ENCODE results near the gene TSSC4. TPM values are rescaled to one million over a fixed set of nuclear protein-coding genes. Genes with fewer than 3 reads are reported as not detected.

Gene TSSC4
- total and polyA plus RNA-seq, 9 of the 15 experiments (the other 6 are each of a cell fraction or from before 2014, with no cell fraction given), result 0.41 to 54.2 (median 11.0) TPM

- TF ChIP-seq HINFP (tag; conservative IDR thresholded peaks at IDR 0.05; ENCODE audit: low read depth), result no peak
- no peak for TF ChIP-seq STAT5B (CRISPR knock-in tag; IDR thresholded peaks at IDR 0.05)
- TF ChIP-seq POLR2G (IDR thresholded peaks at IDR 0.05; ENCODE audit: low read depth, low read length), result peak; percentile 35
These were observed 2.5 kb downstream of the TSSC4 start (continued) for GRCh38 chr11:2402890-2403645.

DNA sequence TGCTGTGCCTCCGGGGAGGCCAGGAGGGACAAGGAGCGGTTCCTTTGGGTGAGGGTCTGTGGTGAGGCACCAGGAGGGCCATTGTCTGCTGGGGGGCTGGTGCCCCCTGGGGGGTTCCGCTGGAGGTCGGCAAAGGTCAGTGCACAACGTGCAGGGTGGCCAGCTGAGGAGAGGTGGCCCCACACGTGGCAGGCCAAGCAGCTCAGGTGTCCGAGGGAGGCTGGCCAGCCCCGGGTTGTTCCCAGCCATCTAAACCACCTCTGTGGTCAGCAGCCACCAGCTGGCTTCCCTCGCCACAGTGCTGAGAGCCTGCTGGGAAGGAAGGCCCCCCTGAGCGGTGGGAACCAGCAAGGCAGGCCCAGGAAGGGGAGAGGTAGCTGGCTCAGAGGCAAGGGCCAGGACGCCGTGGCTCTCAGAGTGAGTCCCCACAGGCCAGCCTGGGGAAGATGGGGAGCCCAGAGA, 4.2 kb downstream of the TSSC4 start:
- Histone ChIP-seq H3K27ac (ENCODE audit: extremely low read depth, low read depth, low read length) (no peak overlapping the region), H3K9me1 (ENCODE audit: control insufficient read depth, insufficient read depth, low read length) (no peaks in the 10 kb centered on the region), H3K9me3 (replicated peaks; ENCODE audit: control insufficient read depth, insufficient read depth, low read depth, low read length) (no peaks in the 10 kb centered on the region), H3K4me2 (ENCODE audit: insufficient read depth, low read length) (no peak overlapping the region), H3K27me3 (ENCODE audit: control insufficient read depth in 2 of 2, insufficient read depth in 2 of 2, low read length in 2 of 2) (peaks cover 15 to 33% of the 10 kb centered on the region in 2 experiments; a peak in 3 of 5 replicates), H2AFZ (ENCODE audit: low read depth, low read length) (no peak overlapping the region), H4K20me1 (replicated peaks; ENCODE audit: control insufficient read depth, insufficient read depth, low read length) (peaks cover 3% of the 10 kb centered on the region; the same call in 1 of the 2 replicates), H3K9ac (ENCODE audit: insufficient read depth in 1 of 2, low read depth in 2 of 2, low read length in 2 of 2) (peak overlapping the region in 1 of 2 experiments; percentile 45; a peak in 1 of 4 replicates), H3K4me1 (replicated peaks in 1 of 2; ENCODE audit: control insufficient read depth in 2 of 2, insufficient read depth in 2 of 2, low read length in 2 of 2) (peaks cover 5 to 72% of the 10 kb centered on the region in 2 experiments; a peak in 3 of 5 replicates), H3K79me2 (ENCODE audit: control insufficient read depth, insufficient read depth, low read length) (peaks cover 20% of the 10 kb centered on the region), H3K36me3 (ENCODE audit: control insufficient read depth, insufficient read depth, low read length) (peaks cover 21% of the 10 kb centered on the region; the same call in 1 of the 3 replicates), H3K4me3 (no peak overlapping the region)
- no TSS peak for BruUV-seq (replicated peaks)
- peak; percentile 56; the same call in 1 of the 2 replicates for TF ChIP-seq POLR2A (conservative IDR thresholded peaks at IDR 0.05)
- TF ChIP-seq ZNF121 (CRISPR knock-in tag; conservative IDR thresholded peaks at IDR 0.05), result no peak
- TF ChIP-seq RBFOX2 (IDR thresholded peaks at IDR 0.05; ENCODE audit: low read depth, low read length), result peak; percentile 26; the same call in 1 of the 2 replicates
- TF ChIP-seq LARP7 (IDR thresholded peaks at IDR 0.05), result no peak
- peak; percentile 0 for TF ChIP-seq KDM5B (IDR thresholded peaks at IDR 0.05; ENCODE audit: insufficient replicate concordance, low read depth, low read length)
- no peak for TF ChIP-seq SP2 (IDR thresholded peaks at IDR 0.05; ENCODE audit: extremely low read depth, low read depth, low read length, poor library complexity, severe bottlenecking)
- TF ChIP-seq POLR2G (IDR thresholded peaks at IDR 0.05; ENCODE audit: low read depth, low read length), result peak; percentile 64
- no peak for DNase-seq (ENCODE audit: extremely low read depth in 1 of 4, low spot score in 3 of 4)
- no peak for FAIRE-seq
- 73% methylated on average over 5 of the region's 12 CpGs for WGBS (ENCODE audit: insufficient coverage, low coverage, missing lambda C conversion rate)
- intact Hi-C loops (cut with micrococcal nuclease), result loop anchor here (5.0 kb wide), 1 partner anchor 97 kb away; no protein-coding TSS in a partner anchor
- in situ Hi-C loops (cut with MboI), result no loop called here
- ChIA-PET CTCF (ENCODE audit: low intra/inter-chr PET ratio) (no interaction called here), POLR2A (interaction anchor here (0.6 to 1.1 kb wide), 6 partner anchors 13 to 999 kb away, joined by 3 read pairs; no protein-coding TSS in a partner anchor)
- ATAC-seq, result no peak

All from K562 (cell line).